ENCODE measurements around the gene ANK3.

Gene ANK3

GRCh38 chr10:60341969-60342368, 47.7 kb downstream of the ANK3 start:
- DNase-seq = no peak

- DNase-seq = no peak
These were observed 48.7 kb downstream of the ANK3 start for GRCh38 chr10:60340973-60341372.

GRCh38 chr10:60339757-60340156, 49.9 kb downstream of the ANK3 start:
- DNase-seq = no peak

- no peak for DNase-seq
These were observed 50.9 kb downstream of the ANK3 start for GRCh38 chr10:60338786-60339185.

GRCh38 chr10:60338002-60338564, 51.6 kb downstream of the ANK3 start:
- DNase-seq = no peak

GRCh38 chr10:60336901-60337630, 52.6 kb downstream of the ANK3 start:
- DNase-seq = no peak

GRCh38 chr10:60335708-60336107, 54.0 kb downstream of the ANK3 start:
- DNase-seq = no peak

- no peak for DNase-seq
These were observed 54.7 kb downstream of the ANK3 start for GRCh38 chr10:60334991-60335390.

GRCh38 chr10:60332371-60332770, 57.3 kb downstream of the ANK3 start:
- DNase-seq = no peak

- no peak for DNase-seq
These were observed 57.8 kb downstream of the ANK3 start for GRCh38 chr10:60331886-60332285.

GRCh38 chr10:60323162-60323561, 66.5 kb downstream of the ANK3 start:
- no peak for DNase-seq

- DNase-seq = no peak
These were observed 69.0 kb downstream of the ANK3 start for GRCh38 chr10:60320666-60321065.

- no peak for DNase-seq
These were observed 73.6 kb downstream of the ANK3 start for GRCh38 chr10:60316029-60316428.

- DNase-seq = no peak
These were observed 74.4 kb downstream of the ANK3 start for GRCh38 chr10:60315311-60315710.

- no peak for DNase-seq
These were observed 75.4 kb downstream of the ANK3 start for GRCh38 chr10:60314069-60314940.

- DNase-seq = no peak
These were observed 76.1 kb downstream of the ANK3 start for GRCh38 chr10:60313589-60313952.

GRCh38 chr10:60312818-60313588, 76.7 kb downstream of the ANK3 start:
- DNase-seq = no peak

- DNase-seq = no peak
These were observed 77.9 kb downstream of the ANK3 start for GRCh38 chr10:60311821-60312220.

GRCh38 chr10:60310740-60311139, 78.9 kb downstream of the ANK3 start:
- no peak for DNase-seq

GRCh38 chr10:60309891-60310290, 79.8 kb downstream of the ANK3 start:
- DNase-seq = no peak

- no peak for DNase-seq
These were observed 80.3 kb downstream of the ANK3 start for GRCh38 chr10:60309371-60309770.

- DNase-seq = no peak
These were observed 84.2 kb downstream of the ANK3 start for GRCh38 chr10:60305380-60305892.

Measured in inflammatory macrophage (primary cell).